ENCODE data around the gene C2CD4C. TPM values are rescaled to one million over a fixed set of nuclear protein-coding genes. Genes with fewer than 3 reads are reported as not detected.

The C2CD4C gene
- total and polyA plus RNA-seq, 2 experiments from 2014 or later = 2.1 to 12.5 TPM

DNA sequence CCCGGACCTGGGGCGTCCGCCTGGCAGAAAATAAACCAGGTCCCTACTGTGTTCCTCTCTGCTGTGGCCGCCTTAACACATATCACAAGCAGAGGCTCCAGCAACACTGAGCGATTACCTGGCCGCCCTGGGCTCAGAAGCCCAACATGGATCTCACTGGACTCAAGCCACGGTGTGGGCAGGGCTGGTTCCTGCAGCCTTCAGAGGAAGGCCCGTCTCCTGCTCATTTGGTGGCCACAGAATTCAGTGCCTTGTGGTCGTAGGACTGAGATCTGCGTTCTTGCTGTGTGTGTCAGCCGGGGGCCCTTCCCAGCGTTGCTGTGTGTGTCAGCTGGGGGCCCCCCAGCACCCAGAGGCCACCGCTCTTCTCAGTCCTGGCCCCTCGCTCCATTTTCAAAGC is 30.2 kb downstream of the C2CD4C start (continued):
- no peak for TF ChIP-seq ZNF462 (CRISPR knock-in tag; IDR thresholded peaks at IDR 0.05)
- no peak for TF ChIP-seq EZH2phosphoT487 (IDR thresholded peaks at IDR 0.05; ENCODE audit: unreplicated experiment)
- TF ChIP-seq ETS1 (IDR thresholded peaks at IDR 0.05) = no peak
- no peak for TF ChIP-seq ZNF331 (CRISPR knock-in tag; IDR thresholded peaks at IDR 0.05; ENCODE audit: low read depth)
- TF ChIP-seq NANOG (IDR thresholded peaks at IDR 0.05; ENCODE audit: borderline replicate concordance) = no peak
- no peak for TF ChIP-seq EZH2 (IDR thresholded peaks at IDR 0.05; ENCODE audit: low read depth, unreplicated experiment)

DNA sequence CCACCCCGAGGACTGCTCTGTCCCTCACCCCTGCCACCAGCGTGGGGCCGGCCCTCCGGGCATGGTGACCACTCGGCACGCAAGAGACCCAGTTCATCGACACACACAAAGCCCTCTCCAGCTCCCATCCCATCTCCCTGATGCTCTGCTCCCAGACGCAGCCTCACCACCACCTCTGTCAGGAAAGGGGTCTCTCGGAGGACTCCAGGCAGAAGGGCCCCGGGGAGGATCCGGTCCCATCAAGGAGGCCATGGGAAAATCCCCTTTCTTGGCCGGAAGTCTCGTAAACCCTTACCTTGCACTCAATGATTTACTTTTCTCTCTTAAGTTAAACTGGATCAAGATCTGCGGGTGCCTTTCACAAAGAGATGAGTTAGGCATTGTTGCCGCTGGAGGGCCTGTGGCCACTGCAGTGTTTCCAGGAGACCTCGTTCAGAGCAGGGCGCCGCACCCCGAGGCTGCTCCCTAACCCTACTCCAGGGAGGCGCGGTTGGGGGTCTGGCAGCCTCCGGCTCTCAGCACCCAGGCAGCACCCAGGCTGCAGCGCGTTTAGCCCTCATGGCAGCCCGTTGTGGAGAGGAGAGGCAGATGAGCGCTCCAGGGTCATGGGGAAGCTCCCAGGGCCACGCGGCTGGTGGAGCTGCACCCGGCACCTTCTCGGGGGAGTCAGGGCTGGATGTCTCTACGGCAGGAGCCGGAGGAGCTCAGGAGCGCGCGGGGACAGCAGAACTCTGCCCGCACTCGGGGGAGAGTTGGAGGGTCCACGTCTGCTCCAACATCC is 31.0 kb downstream of the C2CD4C start:
- Mint-ChIP-seq H3K27ac (no peak overlapping the region), H3K4me1 (no peaks in the 10 kb centered on the region), H3K36me3 (ENCODE audit: low read depth) (no peaks in the 10 kb centered on the region; the same call in 1 of the 3 replicates), H3K4me3 (no peak overlapping the region), H3K27me3 (ENCODE audit: insufficient read depth, low read depth, poor library complexity) (peaks cover 10% of the 10 kb centered on the region), H3K9me3 (peaks cover 19% of the 10 kb centered on the region)
- Histone ChIP-seq H3K36me3 (ENCODE audit: insufficient read depth) (no peaks in the 10 kb centered on the region), H3K4me3 (no peak overlapping the region), H3K9me2 (ENCODE audit: insufficient read depth) (no peaks in the 10 kb centered on the region), H4K20me1 (replicated peaks; ENCODE audit: insufficient read depth) (no peaks in the 10 kb centered on the region), H2AFZ (peak overlapping the region; percentile 95), H3K27ac (ENCODE audit: low read depth) (no peak overlapping the region), H3F3A (replicated peaks; ENCODE audit: low read depth) (no peaks in the 10 kb centered on the region), H3K27me3 (ENCODE audit: insufficient read depth) (no peaks in the 10 kb centered on the region), H3K4me2 (no peak overlapping the region), H3K4me1 (ENCODE audit: insufficient read depth) (no peaks in the 10 kb centered on the region), H3K79me2 (replicated peaks; ENCODE audit: insufficient read depth) (no peaks in the 10 kb centered on the region)
- TF ChIP-seq, protein P1, sequence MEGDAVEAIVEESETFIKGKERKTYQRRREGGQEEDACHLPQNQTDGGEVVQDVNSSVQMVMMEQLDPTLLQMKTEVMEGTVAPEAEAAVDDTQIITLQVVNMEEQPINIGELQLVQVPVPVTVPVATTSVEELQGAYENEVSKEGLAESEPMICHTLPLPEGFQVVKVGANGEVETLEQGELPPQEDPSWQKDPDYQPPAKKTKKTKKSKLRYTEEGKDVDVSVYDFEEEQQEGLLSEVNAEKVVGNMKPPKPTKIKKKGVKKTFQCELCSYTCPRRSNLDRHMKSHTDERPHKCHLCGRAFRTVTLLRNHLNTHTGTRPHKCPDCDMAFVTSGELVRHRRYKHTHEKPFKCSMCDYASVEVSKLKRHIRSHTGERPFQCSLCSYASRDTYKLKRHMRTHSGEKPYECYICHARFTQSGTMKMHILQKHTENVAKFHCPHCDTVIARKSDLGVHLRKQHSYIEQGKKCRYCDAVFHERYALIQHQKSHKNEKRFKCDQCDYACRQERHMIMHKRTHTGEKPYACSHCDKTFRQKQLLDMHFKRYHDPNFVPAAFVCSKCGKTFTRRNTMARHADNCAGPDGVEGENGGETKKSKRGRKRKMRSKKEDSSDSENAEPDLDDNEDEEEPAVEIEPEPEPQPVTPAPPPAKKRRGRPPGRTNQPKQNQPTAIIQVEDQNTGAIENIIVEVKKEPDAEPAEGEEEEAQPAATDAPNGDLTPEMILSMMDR (conservative IDR thresholded peaks at IDR 0.05; ENCODE audit: low read depth in 2 of 2) = no peak
- no peak for TF ChIP-seq POLR2AphosphoS5 (IDR thresholded peaks at IDR 0.05; ENCODE audit: low read depth)
- no peak for TF ChIP-seq EZH2phosphoT487 (IDR thresholded peaks at IDR 0.05; ENCODE audit: unreplicated experiment)
- no peak for TF ChIP-seq JUNB (IDR thresholded peaks at IDR 0.05; ENCODE audit: unreplicated experiment)
- ATAC-seq (peak; percentile 55), DNase-seq (ENCODE audit: low spot score) (no peak)
